H1 (cell line): ENCODE measurements around the gene CA10. TPM values are rescaled to one million over a fixed set of nuclear protein-coding genes. Genes with fewer than 3 reads are reported as not detected.

Experiments used
- JUND ChIP-seq: IDR thresholded peaks from 2 replicates; pipeline ENCODE4 v1.6.1; 2011; ENCODE audit warnings: mild to moderate bottlenecking, improper control_type of control experiment, low read length
- KDM4A ChIP-seq: IDR thresholded peaks from one replicate; pipeline ENCODE4 v1.7.1; 2012; ENCODE audit warnings: low read depth, mild to moderate bottlenecking, moderate library complexity, low read length, inconsistent platforms; ENCODE audit not compliant: severe bottlenecking
- polyA plus RNA-seq, 7 experiments: library from polyadenylated mRNA; depleted of rRNA in 3 of 7; stranded (reverse) in 5 of 7; unstranded in 2 of 7; fragments of >200 nt in 5 of 7; fragments of 200-250 nt in 2 of 7; gene quantifications; 1 replicate in 5 of 7; 2 replicates in 1 of 7; 4 replicates in 1 of 7; pipeline versions ENCODE4 v1.2.1 to v1.2.3, GENCODE V29; 2011 to 2013; ENCODE audit warnings: missing spikeins in 2 of 7, mixed read lengths in 2 of 7
- total RNA-seq: library from RNA; stranded (reverse); fragmentation: NEBNext Ultra II Directional; extraction: Animal tissue kit (Norgen Biotek cat#: 25700); gene quantifications from 2 replicates; pipeline ENCODE4 v1.2.1, GENCODE V29; 2021

Gene CA10
- total and polyA plus RNA-seq, 2 of the 8 experiments (the other 6 are each of a cell fraction or from before 2014, with no cell fraction given) = 0.60 to 0.63 TPM

DNA sequence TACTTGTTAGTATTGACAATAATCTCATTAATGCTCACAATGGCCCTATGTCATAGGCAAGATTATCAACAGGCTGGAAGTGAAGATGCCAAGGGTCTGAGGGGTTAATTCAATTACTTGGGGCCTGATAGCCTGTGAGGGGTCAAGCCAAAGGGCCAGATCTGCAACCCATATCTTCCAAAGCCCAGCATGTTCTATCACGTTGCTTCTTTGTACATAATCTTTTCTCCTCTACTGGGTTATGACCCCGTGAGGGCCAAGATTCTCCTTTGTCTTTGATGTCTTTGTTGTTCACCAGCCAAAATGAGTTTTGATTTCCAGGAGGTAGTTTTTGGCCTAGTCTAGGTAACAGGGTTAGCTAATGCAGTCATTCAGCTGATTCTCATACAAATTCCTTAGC lies 551.0 kb downstream of the CA10 start (continued):
- TF ChIP-seq KDM4A = no peak
- no peak for TF ChIP-seq JUND
